NCI-H1930 (cell line): ENCODE data around the gene CAPN14.

ENCODE experiments used
- DNase-seq, 2 experiments: peaks; one replicate each; lab custom pipeline; 2025; lab: John Stamatoyannopoulos, UW

CAPN14 gene

DNA sequence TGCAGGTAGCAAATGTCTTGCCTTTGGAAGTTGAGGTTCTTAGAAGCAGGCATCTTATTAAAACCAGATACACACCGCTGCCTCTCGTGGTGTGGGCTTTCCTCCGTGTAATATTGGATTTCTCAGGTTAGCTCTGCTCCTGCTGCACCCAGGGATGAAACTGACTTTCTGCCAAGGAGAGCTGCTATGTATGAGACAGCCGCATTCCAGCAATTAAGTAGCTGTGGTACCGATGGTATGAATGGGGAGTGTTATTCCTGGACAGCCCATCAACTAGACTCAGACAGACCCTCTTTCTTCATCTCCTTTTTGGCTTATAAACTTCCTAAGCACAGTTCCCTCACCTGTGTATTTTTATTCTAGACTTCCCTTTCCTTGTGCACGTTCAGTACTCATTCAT, 9.8 kb upstream of the CAPN14 start:
- DNase-seq: no peak

DNA sequence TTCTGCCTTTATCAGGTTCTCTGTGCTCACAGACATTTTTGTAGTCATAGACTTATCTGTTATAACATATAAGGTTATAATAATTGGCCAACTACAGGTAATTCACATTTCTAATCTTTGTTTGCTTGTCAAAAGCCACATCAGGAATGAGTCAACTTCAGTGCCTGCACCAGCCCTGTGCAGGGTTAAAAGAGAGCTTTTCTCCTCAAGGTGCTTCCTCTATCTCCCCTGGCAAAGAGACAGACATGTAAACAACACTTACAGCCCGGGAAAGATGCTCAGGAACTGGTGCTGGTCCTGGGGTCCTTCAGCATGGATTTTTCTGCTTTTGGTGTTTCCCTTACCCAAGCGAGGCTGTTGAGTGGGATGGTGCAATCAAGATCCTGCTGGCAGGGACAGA, 9.0 kb upstream of the CAPN14 start:
- no peak for DNase-seq

DNA sequence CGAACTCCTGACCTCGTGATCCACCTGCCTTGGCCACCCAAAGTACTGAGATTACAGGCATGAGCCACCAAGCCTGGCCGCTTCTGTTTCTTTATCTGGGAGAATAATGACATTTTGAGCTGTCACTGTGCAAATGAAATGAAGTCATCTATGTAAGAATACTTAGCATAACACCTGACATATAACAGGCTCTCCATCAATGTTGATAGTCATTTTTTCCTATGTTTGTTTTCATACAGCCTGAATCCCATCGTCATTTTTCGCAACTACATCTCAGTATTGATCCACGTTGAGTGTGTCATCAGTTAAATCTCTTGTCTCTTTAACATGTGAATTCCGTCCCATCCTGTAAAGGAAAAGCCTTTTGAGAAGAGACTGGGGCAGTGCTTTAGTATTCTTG, 6.4 kb upstream of the CAPN14 start:
- DNase-seq: no peak

DNA sequence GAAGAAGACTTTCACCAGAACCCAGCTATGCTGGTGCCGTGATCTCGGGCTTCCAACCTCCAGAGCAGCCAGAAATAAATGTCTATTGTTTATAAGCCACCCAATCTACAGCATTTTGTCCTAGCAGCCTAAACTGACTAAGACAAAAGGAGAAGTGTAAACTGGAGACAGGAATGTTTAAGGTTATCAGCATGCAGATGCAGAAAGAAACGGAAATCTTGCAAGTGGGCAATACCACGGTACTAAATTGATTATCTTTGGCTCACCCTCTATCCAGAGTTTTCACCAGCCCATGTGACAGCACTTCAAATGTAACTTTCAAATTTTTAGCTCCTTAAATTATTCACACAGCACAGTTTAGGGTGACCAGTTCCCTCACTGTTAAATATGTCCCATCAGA, 5.7 kb upstream of the CAPN14 start:
- no peak for DNase-seq

DNA sequence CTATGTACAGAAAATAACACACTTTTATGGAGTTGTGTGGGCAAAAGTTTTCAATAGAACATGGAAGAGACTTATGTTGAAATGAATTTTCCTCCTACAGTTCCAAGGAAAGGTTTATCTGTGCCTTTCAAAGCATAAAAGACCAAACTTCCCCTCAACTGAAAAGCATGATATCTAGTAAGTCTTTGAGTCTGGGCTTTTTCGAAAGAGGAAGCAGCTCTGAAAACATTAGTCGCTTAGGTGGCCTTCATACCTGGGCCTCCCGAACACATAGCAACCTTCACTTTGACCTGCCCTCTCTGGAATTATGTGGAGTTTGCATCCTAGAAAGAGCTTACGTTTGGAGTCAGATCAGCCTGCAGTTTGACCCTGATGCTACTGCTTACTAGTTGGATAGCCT, 4.8 kb upstream of the CAPN14 start:
- no peak for DNase-seq

DNA sequence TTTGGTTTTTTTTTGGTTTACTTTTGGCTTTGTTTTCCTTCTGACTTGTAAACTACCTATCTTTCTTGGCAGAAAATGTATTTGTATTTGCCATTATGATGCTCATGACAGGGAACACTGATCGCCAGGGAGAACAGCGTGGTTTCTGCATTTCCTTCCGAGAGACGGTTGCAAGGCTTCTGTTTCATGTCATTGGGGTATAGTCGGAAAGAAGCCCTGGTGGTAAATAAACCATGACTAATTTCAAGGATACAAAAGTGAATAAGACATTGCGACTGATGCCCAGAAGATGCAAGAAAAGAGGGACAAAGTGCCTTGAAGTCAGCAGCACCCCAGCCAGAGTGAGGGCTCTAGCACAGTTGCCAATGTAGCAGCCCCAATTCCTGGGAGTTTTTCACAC, 4.2 kb upstream of the CAPN14 start:
- no peak for DNase-seq

DNA sequence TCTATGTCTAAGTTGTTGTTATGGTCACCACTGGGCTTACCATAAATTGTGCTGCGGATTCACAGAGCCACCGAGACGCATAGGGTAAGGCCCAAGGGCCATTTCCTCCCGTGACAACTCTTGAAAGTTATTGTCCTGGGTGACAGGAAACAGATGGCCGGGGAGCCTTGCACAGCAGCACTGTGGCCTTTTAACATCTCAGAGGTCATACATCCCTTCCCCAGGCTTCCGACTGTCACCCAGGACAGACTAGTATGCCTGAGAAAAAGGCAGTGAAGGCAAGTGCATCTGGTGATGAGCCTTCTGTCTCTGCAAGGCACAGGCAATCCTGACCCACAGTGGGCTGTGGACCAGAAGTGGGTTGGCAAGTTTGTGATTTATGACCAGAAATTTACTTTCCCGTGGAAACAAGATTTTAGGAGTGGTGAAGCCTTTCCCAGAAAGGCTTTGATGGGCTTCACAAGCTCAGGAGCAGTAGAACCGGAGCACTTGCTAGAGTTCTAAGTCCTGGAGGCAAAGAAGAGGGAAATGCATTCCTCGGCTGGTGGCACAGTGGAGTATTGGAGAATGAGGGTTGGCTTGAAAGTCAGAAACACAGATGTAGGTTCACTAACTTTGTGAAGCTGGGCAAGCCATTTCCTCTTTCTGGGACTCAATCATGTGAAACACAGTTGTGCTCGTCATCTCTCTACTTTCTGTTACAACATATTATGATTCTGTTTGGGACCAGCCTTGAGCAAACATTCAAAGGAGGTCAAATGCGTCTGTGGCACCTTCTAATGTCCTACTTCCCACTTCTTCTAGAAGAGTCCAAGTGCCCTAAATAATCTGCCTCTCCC, 2.0 kb upstream of the CAPN14 start:
- DNase-seq: no peak

DNA sequence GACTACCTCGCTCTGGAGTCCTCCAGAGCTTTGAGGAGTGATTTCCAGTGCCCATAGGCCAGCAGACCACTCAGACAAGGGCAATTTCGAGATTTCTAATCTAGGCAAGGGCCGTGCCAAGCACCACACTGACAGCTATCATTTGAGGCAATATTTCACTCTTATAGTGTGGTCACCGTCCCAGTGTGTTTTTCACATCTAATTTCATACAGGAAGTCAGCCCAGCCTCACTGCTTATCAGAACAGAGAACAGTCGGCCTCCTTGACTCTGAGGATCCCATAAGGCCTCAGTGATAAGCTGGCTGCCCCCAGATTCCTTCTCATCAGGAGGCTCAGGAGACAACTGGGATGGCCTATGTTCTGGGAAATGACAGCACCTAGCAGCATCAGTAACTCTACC, 581 bp downstream of the CAPN14 start:
- no peak for DNase-seq

DNA sequence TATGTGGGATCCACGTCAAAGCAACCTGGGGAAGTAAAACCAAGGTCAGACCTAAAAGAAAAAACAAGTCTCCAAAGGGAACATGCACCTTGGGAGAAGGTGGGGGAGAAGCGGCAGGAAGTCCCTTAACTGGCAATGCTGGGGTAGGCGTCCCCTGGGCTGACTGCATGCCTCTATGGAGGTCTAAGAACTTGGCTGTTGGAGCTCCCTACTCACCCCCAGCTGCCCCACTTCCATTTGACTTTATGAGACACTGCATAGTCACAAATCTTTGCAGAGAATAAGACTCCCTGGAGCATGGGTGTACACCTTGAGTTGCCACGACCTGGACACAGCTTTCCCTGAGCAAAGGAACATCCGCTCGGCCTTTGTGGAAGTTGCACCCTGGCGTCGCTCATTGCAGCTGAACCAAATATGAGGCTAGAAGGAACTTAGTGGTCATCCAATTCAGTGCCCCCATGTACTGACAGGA, 2.8 kb downstream of the CAPN14 start:
- DNase-seq: no peak

DNA sequence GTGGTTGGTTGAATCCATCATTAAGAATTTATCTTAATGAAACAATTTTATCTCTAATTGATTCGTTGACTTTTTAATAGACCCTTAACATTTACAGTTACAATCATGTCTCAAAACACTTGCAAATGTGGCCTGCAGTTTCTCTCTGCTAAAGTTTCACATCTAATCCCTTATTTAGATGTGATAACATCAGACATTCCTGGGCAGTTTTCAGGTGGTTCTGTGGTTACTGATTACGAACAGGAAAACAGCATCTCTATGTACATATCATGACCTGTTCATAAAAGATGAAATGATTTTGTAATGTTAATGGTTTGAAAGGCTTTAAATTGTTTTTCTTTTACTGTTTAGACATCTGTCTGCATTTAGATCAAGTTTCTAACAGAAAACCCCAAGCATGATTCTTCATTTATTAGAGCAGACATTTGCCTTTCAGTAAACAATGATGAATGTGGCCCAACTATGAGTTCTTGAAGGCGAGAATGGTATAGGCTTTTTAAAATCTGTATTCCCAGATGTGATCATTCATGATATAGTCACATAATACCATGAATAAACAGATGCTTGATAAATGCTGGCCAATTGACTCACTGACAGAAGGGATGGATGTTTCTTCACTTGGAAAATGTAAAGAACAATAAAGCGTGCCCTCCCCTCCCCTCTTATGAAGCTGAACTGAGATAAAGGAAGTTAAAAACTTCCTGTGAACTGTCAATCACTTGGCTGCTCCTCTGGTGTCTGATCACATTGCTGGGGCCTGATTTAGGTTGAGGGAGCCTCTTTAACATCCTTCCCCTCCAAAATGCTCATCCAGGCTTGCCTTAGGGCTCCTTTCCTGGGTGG, 3.5 kb downstream of the CAPN14 start:
- DNase-seq: no peak

DNA sequence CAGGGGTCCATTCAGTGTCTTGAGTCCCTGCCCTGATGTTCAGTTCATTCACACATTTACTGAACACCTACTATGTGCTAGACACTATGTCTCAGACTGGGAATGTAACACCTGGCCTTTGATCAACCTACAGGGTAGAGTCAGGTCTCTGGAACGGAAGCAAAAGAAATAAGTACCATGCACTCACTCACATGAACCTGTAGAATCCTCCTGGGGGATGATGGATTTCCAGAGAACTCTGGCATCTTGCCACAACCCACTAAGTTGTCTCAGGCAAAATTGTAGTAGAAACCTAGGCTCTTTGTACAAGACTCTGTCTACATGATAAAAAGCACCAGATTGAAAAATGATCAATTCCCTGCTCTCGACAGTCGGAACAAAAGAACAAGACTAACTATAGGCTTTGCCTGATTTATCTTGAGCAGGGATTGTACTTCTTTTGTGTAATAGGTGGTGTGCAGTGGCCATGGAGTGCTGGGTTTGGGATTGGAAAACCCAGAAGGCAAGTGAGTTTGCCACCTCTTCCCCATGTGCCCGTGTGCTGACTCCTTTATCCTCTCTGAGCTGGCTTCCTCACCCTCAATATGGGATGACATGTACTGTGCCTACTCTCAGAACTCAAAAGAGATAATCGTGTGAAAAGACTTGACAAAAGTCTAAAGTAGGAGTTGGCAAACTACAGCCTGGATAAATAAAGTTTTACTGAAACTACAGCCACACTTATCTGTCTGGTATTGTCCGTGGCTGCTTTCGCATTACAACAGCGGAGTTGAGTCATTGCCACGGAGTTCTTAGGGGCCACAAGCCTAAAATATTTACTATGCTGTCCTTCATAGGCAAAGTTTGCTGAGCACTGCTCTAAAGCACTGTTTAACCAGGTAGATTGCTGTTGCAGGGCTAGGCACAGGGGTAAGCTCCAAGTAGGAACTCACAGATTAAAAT, 4.4 kb downstream of the CAPN14 start:
- DNase-seq: no peak

DNA sequence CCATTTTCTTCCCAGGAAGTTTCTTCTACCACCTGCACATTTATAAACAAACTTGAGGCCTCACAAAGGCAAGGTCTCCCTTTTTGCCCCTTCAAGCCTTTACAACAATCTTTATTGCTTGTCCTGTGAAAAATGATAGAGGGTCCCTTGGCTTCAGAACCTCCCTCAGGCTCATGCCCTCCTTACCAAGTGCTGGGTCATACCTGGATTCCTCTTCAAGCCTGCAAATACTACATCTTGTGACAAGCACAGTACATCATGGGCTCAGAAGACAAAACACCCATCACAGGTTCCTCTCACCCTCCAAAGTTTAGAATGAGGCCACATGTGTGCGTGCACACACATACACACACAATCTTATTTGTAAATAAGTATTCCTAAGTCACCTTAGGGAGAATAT, 9.1 kb downstream of the CAPN14 start:
- DNase-seq: no peak

DNA sequence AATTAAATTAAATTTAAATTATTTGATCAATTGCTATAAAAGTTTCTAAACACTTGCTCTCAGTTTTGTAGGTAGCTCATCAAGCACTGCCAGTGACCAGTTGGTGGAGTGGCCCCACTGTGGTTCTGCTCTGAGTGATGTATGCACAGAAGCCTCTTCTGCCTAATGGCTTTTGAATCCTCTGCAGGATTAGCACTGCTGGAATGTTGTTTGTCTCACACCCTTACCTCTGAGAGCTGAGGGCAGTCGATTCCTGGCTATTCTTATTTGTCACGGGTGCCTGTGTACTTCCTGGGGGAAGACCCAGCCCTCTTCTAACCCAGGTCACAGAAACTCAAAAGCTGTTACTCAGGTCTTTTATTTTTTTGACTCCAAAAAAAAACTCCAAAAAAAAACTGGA, 9.5 kb downstream of the CAPN14 start:
- no peak for DNase-seq

DNA sequence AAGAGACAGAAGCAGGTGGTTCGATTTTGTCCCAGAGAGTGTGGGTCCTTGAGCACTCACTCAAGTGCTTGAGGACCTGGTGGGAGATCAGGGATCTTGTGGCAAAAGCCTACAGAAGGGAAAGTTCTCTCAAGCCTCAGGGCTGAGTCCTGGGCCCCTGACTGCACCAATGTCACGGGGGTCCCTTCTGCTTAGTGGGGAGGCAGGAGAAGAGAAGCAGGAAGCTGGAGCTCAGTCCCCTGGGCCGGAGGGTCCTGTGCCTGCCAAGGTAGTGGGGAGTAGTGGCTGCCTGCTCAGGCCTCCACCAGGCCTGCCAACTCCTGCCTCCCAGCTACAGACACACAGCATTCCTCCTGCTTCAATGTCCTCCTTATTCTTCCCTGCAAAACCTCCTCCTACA, 11.7 kb downstream of the CAPN14 start:
- no peak for DNase-seq

DNA sequence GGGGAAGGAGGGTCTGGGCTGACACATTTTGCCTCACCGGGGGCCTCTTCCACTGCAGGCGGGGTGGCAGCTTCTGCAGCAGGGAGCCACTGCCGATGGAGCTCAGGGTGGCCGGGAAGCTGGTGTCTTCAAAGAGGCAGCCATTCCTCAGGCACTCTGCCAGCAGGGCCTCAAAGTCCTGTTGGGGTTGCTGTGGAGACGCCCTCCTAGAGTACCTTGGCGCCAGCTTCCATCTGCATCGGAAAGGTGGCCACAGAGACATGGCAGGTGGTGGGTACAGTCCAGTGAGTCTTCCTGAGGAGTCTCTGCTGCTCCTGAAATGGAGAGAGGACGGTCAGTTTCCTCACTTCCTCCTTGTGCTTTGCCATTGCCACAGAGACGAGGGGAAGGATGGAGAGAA, 12.1 kb downstream of the CAPN14 start:
- DNase-seq: no peak

DNA sequence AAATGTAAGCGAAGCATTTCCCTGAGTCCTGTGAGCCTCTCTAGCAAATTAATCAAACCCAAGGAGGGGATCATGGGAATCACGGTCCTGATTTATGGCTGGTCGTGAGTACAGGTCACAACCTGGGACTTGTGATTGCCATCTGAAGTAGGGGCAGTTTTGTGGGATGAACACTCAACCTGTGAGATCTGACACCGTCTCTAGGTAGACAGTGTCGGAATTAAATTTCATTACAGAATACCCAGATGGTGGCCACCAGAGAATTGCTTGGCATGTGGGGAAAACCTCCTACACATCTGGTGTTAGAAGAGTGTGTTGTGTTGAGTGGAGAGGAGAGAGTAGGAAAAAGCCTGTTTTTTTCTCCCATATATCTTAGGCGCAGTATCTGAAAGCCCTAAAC, 12.5 kb downstream of the CAPN14 start:
- no peak for DNase-seq

DNA sequence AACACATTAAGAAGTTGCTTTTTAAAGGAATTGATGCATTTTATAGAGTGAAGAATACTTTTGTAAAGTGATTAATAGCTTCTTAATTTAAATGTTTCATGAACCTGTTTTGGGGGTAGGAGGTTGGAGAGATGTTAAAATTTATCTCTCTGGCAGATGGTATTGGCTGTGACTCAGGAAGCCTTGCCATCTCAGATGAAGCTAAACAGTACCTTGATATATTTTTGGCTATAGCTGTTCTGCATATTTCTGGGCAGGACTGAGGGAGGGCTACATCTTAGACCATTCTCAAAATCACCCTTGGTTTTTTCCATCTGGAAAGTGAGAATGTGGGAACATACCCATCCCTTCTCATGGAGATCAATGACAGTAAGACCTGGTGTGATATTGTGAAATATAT, 13.4 kb downstream of the CAPN14 start:
- DNase-seq: no peak

DNA sequence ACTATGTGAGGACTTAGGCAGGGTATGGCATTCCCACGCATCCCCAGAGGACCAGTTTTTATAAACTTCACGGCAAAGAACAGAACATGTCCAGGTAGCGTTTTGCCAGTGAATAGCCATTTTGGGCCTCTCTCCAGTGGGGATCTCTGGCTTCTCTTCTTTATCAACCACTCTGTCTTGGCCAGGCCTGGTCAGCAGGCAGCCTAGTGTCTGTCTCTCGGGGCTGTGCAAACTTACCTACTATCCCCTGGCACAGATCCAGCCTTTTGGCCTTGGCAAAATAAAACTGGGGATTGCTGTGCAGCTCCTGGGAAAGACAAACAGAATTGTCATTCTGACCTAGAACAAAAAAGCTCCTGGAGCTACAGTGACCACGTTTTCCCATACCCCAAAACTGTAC, 14.5 kb downstream of the CAPN14 start:
- no peak for DNase-seq

DNA sequence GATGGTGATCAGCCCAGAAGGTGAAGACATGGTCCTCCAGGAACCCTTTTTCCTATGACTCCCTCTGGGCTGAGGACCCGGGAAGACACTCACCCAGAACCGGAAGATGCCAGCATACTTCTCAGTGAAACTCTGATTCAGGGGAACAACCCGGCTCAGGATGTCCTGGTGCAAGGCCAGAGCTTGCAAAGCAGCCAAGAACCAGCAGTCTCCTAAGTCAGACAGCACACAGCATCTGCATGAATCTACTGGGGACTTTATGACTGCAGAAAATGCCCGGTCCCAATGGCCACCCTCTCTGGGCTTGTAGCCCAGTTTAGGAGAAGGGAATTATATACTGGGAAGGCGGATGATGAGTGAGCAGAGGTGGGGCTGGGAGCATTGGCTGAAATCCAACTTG, 15.3 kb downstream of the CAPN14 start:
- no peak for DNase-seq

DNA sequence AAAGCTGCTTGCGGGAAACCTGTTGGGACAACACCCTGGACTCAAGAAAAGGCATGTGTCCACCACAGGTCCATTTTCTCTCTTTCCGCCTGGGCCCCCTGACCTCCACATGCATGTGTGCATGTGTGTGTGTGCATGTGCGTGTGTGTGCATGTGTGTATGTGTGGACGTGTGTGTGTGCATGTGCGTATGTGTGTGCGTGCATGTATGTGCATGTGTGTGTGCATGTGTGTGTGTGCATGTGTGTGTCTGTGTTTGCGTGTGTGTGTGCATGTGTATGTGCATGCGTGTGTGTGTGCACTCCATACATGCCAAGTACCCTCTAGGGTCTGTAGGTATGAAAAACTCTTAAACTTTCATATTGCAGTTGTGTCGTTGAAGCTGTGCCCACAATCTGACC, 16.3 kb downstream of the CAPN14 start:
- DNase-seq: no peak

DNA sequence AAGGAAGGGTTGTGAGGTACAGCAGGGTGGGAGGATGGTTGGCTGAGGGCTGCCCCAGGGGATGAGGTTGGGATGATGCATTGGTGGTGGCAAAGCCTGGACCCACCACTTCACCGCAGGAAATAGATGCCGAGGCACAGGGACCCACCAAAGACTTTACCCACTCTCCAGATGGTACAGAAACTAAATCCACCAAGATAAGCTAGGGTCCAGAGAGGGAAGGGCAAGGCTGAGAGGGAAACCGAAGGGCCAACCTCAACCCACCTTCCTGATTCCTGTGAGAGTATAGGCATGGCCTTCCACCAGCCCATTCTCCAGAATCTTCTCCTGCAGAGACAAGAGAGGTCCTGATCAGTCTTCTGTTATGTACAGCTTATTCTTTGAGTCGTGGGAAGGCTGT, 18.1 kb downstream of the CAPN14 start:
- no peak for DNase-seq

DNA sequence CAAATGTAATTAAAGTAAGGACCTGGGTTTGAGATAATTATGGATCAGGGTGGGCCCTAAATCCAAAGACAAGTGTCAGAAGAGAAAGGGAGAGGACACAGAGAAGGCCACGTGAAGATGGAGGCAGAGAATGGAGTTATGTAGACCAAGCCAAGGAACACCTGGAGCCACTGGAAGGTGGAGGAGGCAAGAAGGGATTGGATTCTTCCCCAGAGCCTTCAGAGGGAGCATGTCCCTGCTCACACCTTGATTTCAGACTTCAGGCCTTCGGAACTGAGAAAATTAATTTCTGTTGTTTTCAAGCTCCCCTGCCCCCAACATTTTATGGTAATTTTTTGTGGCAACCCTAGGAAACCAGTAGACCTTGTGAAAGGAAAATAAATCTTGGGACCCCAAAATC, 19.6 kb downstream of the CAPN14 start:
- no peak for DNase-seq
